HepG2 (cell line): Measurements from ENCODE around the gene ZNF341. TPM values are rescaled to one million over a fixed set of nuclear protein-coding genes. Genes with fewer than 3 reads are reported as not detected.
A peak's percentile ranks its signal among the peaks of the same experiment; 100 is the strongest.

Experiments
- AGO2 ChIP-seq: fragments of 200-400 bp; formaldehyde crosslinking; optimal IDR thresholded peaks from 2 replicates; pipeline ENCODE3; 2017; ENCODE audit warnings: mild to moderate bottlenecking, low read depth, low read length, moderate library complexity
- CENPX ChIP-seq: sonication (generic); formaldehyde crosslinking; IDR thresholded peaks from 2 replicates; pipeline ENCODE4 v1.9.0; 2021; ENCODE audit warnings: mild to moderate bottlenecking, missing genetic modification reagents, moderate library complexity
- ESRRA ChIP-seq: sonication (generic); formaldehyde crosslinking; IDR thresholded peaks from 2 replicates; pipeline ENCODE4 v1.5.1; 2020; ENCODE audit warnings: mild to moderate bottlenecking, low read depth, missing genetic modification reagents
- FOSL1 ChIP-seq: sonication (generic); formaldehyde crosslinking; IDR thresholded peaks from 2 replicates; pipeline ENCODE4 v1.9.0; 2021; ENCODE audit warnings: missing genetic modification reagents, borderline replicate concordance
- FOXM1 ChIP-seq: sonication (generic); formaldehyde crosslinking; IDR thresholded peaks from 2 replicates; pipeline ENCODE4 v1.5.0; 2020; ENCODE audit warnings: missing genetic modification reagents
- HDAC1 ChIP-seq: sonication (generic); formaldehyde crosslinking; IDR thresholded peaks from 2 replicates; pipeline ENCODE4 v1.5.1; 2020; ENCODE audit warnings: mild to moderate bottlenecking, missing genetic modification reagents
- HDAC2 ChIP-seq: sonication (generic); formaldehyde crosslinking; IDR thresholded peaks from 2 replicates; pipeline ENCODE4 v1.4.0; 2020; ENCODE audit warnings: missing genetic modification reagents
- KDM5A ChIP-seq: fragments of 200-600 bp; sonication (generic); IDR thresholded peaks from 2 replicates; pipeline ENCODE4 v1.7.0; 2018; ENCODE audit warnings: antibody characterized with exemption, mild to moderate bottlenecking, low read length, borderline replicate concordance
- KDM5B ChIP-seq: sonication (generic); formaldehyde crosslinking; IDR thresholded peaks from 2 replicates; pipeline ENCODE4 v1.4.0; 2020; ENCODE audit warnings: missing genetic modification reagents, mild to moderate bottlenecking, borderline replicate concordance
- MBD4 ChIP-seq: IDR thresholded peaks from 2 replicates; pipeline ENCODE4 v1.6.1; 2012; ENCODE audit warnings: low read length, inconsistent platforms, borderline replicate concordance
- MED1 ChIP-seq: sonication (generic); formaldehyde crosslinking; IDR thresholded peaks from 2 replicates; pipeline ENCODE4 v1.4.0; 2020; ENCODE audit warnings: missing genetic modification reagents
- NFE2L2 ChIP-seq: fragments of 150-350 bp; IDR thresholded peaks from 2 replicates; pipeline ENCODE4 v1.6.1; 2014; ENCODE audit warnings: low read length
- NR0B2 ChIP-seq: sonication (generic); formaldehyde crosslinking; IDR thresholded peaks from 2 replicates; pipeline ENCODE4 v1.4.0; 2020; ENCODE audit warnings: mild to moderate bottlenecking, missing genetic modification reagents
- NR3C1 ChIP-seq: sonication (generic); formaldehyde crosslinking; IDR thresholded peaks from 2 replicates; pipeline ENCODE4 v1.4.0; 2020; ENCODE audit warnings: missing genetic modification reagents
- PTBP1 ChIP-seq: fragments of 200-400 bp; formaldehyde crosslinking; IDR thresholded peaks from 2 replicates; pipeline ENCODE4 v1.6.1; 2018; ENCODE audit warnings: low read length, low read depth; ENCODE audit not compliant: poor library complexity, severe bottlenecking
- RBFOX2 ChIP-seq: fragments of 200-400 bp; formaldehyde crosslinking; IDR thresholded peaks from 2 replicates; pipeline ENCODE4 v1.6.1; 2017; ENCODE audit warnings: low read depth, mild to moderate bottlenecking, low read length
- REXO4 ChIP-seq: sonication (generic); formaldehyde crosslinking; IDR thresholded peaks from 2 replicates; pipeline ENCODE4 v1.8.0; 2022; ENCODE audit warnings: missing genetic modification reagents, mild to moderate bottlenecking, borderline replicate concordance
- RFX5 ChIP-seq: IDR thresholded peaks from 2 replicates; pipeline ENCODE4 v1.6.1; 2011; ENCODE audit warnings: low read depth, low read length, improper control_type of control experiment
- SETDB1 ChIP-seq: sonication (generic); formaldehyde crosslinking; IDR thresholded peaks from 2 replicates; pipeline ENCODE4 v1.5.1; 2020; ENCODE audit warnings: missing genetic modification reagents, mild to moderate bottlenecking, borderline replicate concordance
- SMYD3 ChIP-seq: sonication (generic); formaldehyde crosslinking; IDR thresholded peaks from 2 replicates; pipeline ENCODE4 v1.8.1; 2023; ENCODE audit warnings: mild to moderate bottlenecking, missing genetic modification reagents
- SRY ChIP-seq: sonication (generic); formaldehyde crosslinking; IDR thresholded peaks from 2 replicates; pipeline ENCODE4 v1.8.0; 2022; ENCODE audit warnings: mild to moderate bottlenecking, missing genetic modification reagents
- SYNCRIP ChIP-seq: fragments of 200-400 bp; formaldehyde crosslinking; IDR thresholded peaks from 2 replicates; pipeline ENCODE4 v1.6.1; 2018; ENCODE audit warnings: mild to moderate bottlenecking, low read depth, low read length; ENCODE audit not compliant: insufficient read depth
- ZMYM4 ChIP-seq: sonication (generic); formaldehyde crosslinking; IDR thresholded peaks from 2 replicates; pipeline ENCODE4 v1.8.1; 2023; ENCODE audit warnings: mild to moderate bottlenecking, missing genetic modification reagents
- ZNF34 ChIP-seq: sonication (generic); formaldehyde crosslinking; IDR thresholded peaks from 2 replicates; pipeline ENCODE4 v1.4.0; 2020; ENCODE audit warnings: mild to moderate bottlenecking, missing genetic modification reagents, borderline replicate concordance
- ZNF547 ChIP-seq: sonication (generic); formaldehyde crosslinking; IDR thresholded peaks from 2 replicates; pipeline ENCODE4 v1.5.1; 2020; ENCODE audit warnings: mild to moderate bottlenecking, missing genetic modification reagents
- ZNF614 ChIP-seq: IDR thresholded peaks from 2 replicates; pipeline ENCODE4 v1.6.1; 2018; ENCODE audit warnings: missing biosample characterization, missing genetic modification reagents, inconsistent platforms, borderline replicate concordance
- ZNF749 ChIP-seq: sonication (generic); formaldehyde crosslinking; IDR thresholded peaks from 2 replicates; pipeline ENCODE4 v1.8.0; 2022; ENCODE audit warnings: mild to moderate bottlenecking, missing genetic modification reagents, moderate library complexity, borderline replicate concordance
- polyA plus RNA-seq, 8 experiments: library from polyadenylated mRNA; depleted of rRNA in 3 of 8; stranded (reverse) in 7 of 8; unstranded in 1 of 8; fragments of >200 nt; fragmentation: Illumina TruSeq in 4 of 8; extraction: Trizol in 4 of 8; gene quantifications; 2 replicates each; pipeline versions ENCODE4 v1.2.1 to v1.2.3, GENCODE V29; 2011 to 2016; ENCODE audit warnings: low read depth in 4 of 8, missing spikeins in 1 of 8, mixed read lengths in 1 of 8; ENCODE audit not compliant: insufficient read depth in 1 of 8
- total RNA-seq, 5 experiments: library from RNA; depleted of rRNA; stranded (reverse); fragments of >200 nt; fragmentation: Illumina TruSeq; extraction: Trizol; gene quantifications; 2 replicates each; pipeline ENCODE4 v1.2.3, GENCODE V29; 2016; ENCODE audit warnings: low read depth in 1 of 5
- TF ChIP-seq, protein P1 (sequence below): sonication (generic); formaldehyde crosslinking; IDR thresholded peaks from 2 replicates; pipeline ENCODE4 v1.5.1; 2020; ENCODE audit warnings: missing genetic modification reagents, mild to moderate bottlenecking, borderline replicate concordance
- TF ChIP-seq, protein P2 (sequence below): sonication (generic); formaldehyde crosslinking; IDR thresholded peaks from 2 replicates; pipeline ENCODE4 v1.4.0; 2020; ENCODE audit warnings: mild to moderate bottlenecking, low read depth, missing genetic modification reagents

ZNF341 gene
- total and polyA plus RNA-seq, 2 of the 13 experiments (the other 11 are each of a cell fraction or from before 2014, with no cell fraction given) = 1.1 to 2.2 TPM

DNA sequence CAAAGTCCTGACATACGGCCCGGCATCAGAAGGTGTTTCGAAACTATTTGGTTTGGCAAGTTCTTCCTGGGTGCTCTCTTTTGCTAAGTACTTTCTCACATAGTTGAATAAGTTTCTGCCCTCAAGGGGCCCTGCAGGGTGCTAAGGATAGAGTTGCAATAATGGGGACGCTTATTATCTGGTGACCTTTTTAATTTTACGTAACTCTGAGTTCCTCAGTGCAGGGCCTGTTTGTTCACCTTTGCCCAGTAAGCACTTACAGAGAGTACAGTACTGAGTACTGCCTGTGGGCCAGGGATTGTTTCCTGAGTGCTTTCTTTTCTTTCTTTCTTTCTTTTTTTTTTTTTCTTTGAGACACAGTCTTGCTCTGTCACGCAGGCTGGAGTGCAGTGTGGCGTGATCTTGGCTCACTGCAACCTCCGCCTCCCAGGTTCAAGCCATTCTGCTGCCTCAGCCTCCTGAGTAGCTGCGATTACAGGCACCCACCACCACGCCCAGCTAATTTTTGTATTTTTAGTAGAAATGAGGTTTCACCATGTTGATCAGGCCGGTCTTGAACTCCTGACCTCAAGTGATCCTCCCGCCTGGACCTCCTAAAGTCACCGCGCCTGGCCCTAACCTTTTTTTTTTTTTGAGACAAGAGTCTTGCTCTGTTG, 7.2 kb upstream of the ZNF341 start (continued):
- TF ChIP-seq SMYD3 (CRISPR knock-in tag) (peak; percentile 36; the same call in 1 of the 2 replicates), REXO4 (no peak), HDAC2 (CRISPR knock-in tag) (peak; percentile 85), KDM5A (no peak), NR3C1 (no peak), ZNF547 (CRISPR knock-in tag) (no peak), CENPX (CRISPR knock-in tag) (no peak), FOXM1 (CRISPR knock-in tag) (no peak), ZNF34 (CRISPR knock-in tag) (no peak), FOSL1 (CRISPR knock-in tag) (no peak), PTBP1 (no peak), SETDB1 (CRISPR knock-in tag) (no peak), ZMYM4 (CRISPR knock-in tag) (peak; percentile 58), RBFOX2 (no peak), HDAC1 (CRISPR knock-in tag) (peak; percentile 77), ZNF614 (CRISPR knock-in tag) (peak; percentile 85; the same call in 1 of the 2 replicates), RFX5 (no peak), AGO2 (no peak), NFE2L2 (no peak), ZNF749 (CRISPR knock-in tag) (no peak; the same call in 1 of the 2 replicates), SYNCRIP (no peak), NR0B2 (no peak), MBD4 (no peak), MED1 (CRISPR knock-in tag) (peak; percentile 68; the same call in 1 of the 2 replicates), SRY (CRISPR knock-in tag) (no peak), KDM5B (CRISPR knock-in tag) (no peak), ESRRA (CRISPR knock-in tag) (peak; percentile 74; the same call in 1 of the 2 replicates)
- TF ChIP-seq, protein P1, sequence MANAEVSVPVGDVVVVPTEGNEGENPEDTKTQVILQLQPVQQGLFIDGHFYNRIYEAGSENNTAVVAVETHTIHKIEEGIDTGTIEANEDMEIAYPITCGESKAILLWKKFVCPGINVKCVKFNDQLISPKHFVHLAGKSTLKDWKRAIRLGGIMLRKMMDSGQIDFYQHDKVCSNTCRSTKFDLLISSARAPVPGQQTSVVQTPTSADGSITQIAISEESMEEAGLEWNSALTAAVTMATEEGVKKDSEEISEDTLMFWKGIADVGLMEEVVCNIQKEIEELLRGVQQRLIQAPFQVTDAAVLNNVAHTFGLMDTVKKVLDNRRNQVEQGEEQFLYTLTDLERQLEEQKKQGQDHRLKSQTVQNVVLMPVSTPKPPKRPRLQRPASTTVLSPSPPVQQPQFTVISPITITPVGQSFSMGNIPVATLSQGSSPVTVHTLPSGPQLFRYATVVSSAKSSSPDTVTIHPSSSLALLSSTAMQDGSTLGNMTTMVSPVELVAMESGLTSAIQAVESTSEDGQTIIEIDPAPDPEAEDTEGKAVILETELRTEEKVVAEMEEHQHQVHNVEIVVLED (CRISPR knock-in tag) = no peak; the same call in 1 of the 2 replicates
- TF ChIP-seq, protein P2, sequence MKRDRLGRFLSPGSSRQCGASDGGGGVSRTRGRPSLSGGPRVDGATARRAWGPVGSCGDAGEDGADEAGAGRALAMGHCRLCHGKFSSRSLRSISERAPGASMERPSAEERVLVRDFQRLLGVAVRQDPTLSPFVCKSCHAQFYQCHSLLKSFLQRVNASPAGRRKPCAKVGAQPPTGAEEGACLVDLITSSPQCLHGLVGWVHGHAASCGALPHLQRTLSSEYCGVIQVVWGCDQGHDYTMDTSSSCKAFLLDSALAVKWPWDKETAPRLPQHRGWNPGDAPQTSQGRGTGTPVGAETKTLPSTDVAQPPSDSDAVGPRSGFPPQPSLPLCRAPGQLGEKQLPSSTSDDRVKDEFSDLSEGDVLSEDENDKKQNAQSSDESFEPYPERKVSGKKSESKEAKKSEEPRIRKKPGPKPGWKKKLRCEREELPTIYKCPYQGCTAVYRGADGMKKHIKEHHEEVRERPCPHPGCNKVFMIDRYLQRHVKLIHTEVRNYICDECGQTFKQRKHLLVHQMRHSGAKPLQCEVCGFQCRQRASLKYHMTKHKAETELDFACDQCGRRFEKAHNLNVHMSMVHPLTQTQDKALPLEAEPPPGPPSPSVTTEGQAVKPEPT = peak; percentile 9; the same call in 1 of the 2 replicates
